HepG2 (cell line): ENCODE data around the gene JSRP1. TPM values are rescaled to one million over a fixed set of nuclear protein-coding genes. Genes with fewer than 3 reads are reported as not detected.

Source experiments
- ATAC-seq: fragments of 200-7000 bp; cut with Tn5 transposase; 3 replicates; pipeline ENCODE4 v1.9.1; 2020; ENCODE audit warnings: mild to moderate bottlenecking, moderate library complexity
- BruUV-seq: library from RNA; stranded (reverse); fragments of 400-500 nt; replicated peaks from 2 replicates; lab custom pipeline; 2021; lab: Mats Ljungman, UMichigan
- CTCF ChIA-PET: fragments of 300-600 bp; formaldehyde crosslinking; extraction: SDS; loops from one replicate; lab custom pipeline; 2021; ENCODE audit warnings: low total read pairs, inconsistent platforms, low intra/inter-chr PET ratio; lab: Yijun Ruan, JAX
- POLR2A ChIA-PET: fragments of 350-600 bp; sonication (Branson Sonifier 250); formaldehyde crosslinking; loops from one replicate; lab custom pipeline; 2020; ENCODE audit warnings: antibody characterized with exemption, inconsistent platforms; lab: Yijun Ruan, JAX
- DNase-seq: peaks from one replicate; pipeline ENCODE4 v3.0.0-alpha.2; 2015; ENCODE audit warnings: low spot score
- FAIRE-seq: peaks from 3 replicates; lab custom pipeline; 2011; peaks lifted over from hg19 to GRCh38; lab: Jason Lieb, UNC
- H2AFZ ChIP-seq: one replicate; pipeline ENCODE4 v1.6.1; 2011; ENCODE audit warnings: low read length, inconsistent platforms
- H3K27ac ChIP-seq: fragments of 300-600 bp; 3 replicates; pipeline ENCODE4 v1.8.0; 2011; ENCODE audit warnings: mixed run types, mild to moderate bottlenecking, mixed read lengths, low read length, inconsistent platforms; ENCODE audit not compliant: insufficient read depth; ENCODE audit errors: extremely low read length
- H3K27me3 ChIP-seq, 2 experiments: fragments of 200-600 bp in 1 of 2; 2 replicates in 1 of 2; 3 replicates in 1 of 2; pipeline versions ENCODE4 v1.6.0 to v1.8.0; 2011; ENCODE audit warnings: low read length in 2 of 2, mild to moderate bottlenecking in 2 of 2, moderate library complexity in 2 of 2, inconsistent platforms in 1 of 2; ENCODE audit not compliant: insufficient read depth in 2 of 2, control insufficient read depth in 1 of 2
- H3K36me3 ChIP-seq, 2 experiments: fragments of 200-600 bp in 1 of 2; replicated peaks in 1 of 2; 2 replicates in 1 of 2; 3 replicates in 1 of 2; pipeline versions ENCODE4 v1.5.1 to v1.8.0; 2011; ENCODE audit warnings: low read length in 2 of 2, inconsistent platforms in 1 of 2; ENCODE audit not compliant: insufficient read depth in 2 of 2, control insufficient read depth in 1 of 2
- H3K4me1 ChIP-seq: 2 replicates; pipeline ENCODE4 v1.5.1; 2012; ENCODE audit warnings: low read length, inconsistent platforms; ENCODE audit not compliant: insufficient read depth
- H3K4me2 ChIP-seq: 2 replicates; pipeline ENCODE4 v1.6.0; 2011; ENCODE audit warnings: low read depth, low read length, inconsistent platforms
- H3K4me3 ChIP-seq, 3 experiments: fragments of 200-600 bp in 1 of 3; sonication (generic), shearing (Covaris generic) in 1 of 3; replicated peaks in 1 of 3; 2 replicates each; pipeline ENCODE4 v1.5.1; 2011 to 2016; ENCODE audit warnings: low read length in 3 of 3, inconsistent platforms in 2 of 3, low read depth in 2 of 3, mild to moderate bottlenecking in 2 of 3, control low read depth in 1 of 3, mixed read lengths in 1 of 3; ENCODE audit not compliant: insufficient read depth in 1 of 3
- H3K79me2 ChIP-seq: one replicate; pipeline ENCODE4 v1.6.1; 2011; ENCODE audit warnings: low read length, inconsistent platforms; ENCODE audit not compliant: insufficient read depth
- H3K9ac ChIP-seq: 2 replicates; pipeline ENCODE4 v1.6.0; 2011; ENCODE audit warnings: mild to moderate bottlenecking, low read depth, low read length, inconsistent platforms; ENCODE audit not compliant: insufficient read depth
- H3K9me3 ChIP-seq: 2 replicates; pipeline ENCODE4 v1.5.1; 2012; ENCODE audit warnings: mild to moderate bottlenecking, low read length
- H4K20me1 ChIP-seq: 2 replicates; pipeline ENCODE4 v1.6.0; 2011; ENCODE audit warnings: inconsistent platforms, mild to moderate bottlenecking, low read length, moderate library complexity; ENCODE audit not compliant: insufficient read depth
- AGO1 ChIP-seq: fragments of 200-400 bp; formaldehyde crosslinking; IDR thresholded peaks from 2 replicates; pipeline ENCODE4 v1.6.1; 2017; ENCODE audit warnings: mild to moderate bottlenecking, low read depth, low read length, moderate library complexity; ENCODE audit not compliant: poor library complexity, severe bottlenecking
- BCL3 ChIP-seq: sonication (generic); formaldehyde crosslinking; IDR thresholded peaks from 2 replicates; pipeline ENCODE4 v1.5.1; 2020; ENCODE audit warnings: mild to moderate bottlenecking, missing genetic modification reagents, moderate library complexity
- KAT8 ChIP-seq: IDR thresholded peaks from 2 replicates; pipeline ENCODE4 v1.6.1; 2016; ENCODE audit warnings: missing genetic modification reagents, missing compliant biosample characterization
- NR2F6 ChIP-seq, 2 experiments: IDR thresholded peaks; 2 replicates each; pipeline ENCODE4 v1.6.1; 2016; ENCODE audit warnings: antibody characterized with exemption in 1 of 2, mild to moderate bottlenecking in 1 of 2
- POLR2A ChIP-seq, 2 experiments: IDR thresholded peaks; 2 replicates each; pipeline ENCODE4 v1.6.1; 2011; ENCODE audit warnings: low read depth in 2 of 2, low read length in 2 of 2, mild to moderate bottlenecking in 1 of 2, moderate library complexity in 1 of 2; ENCODE audit not compliant: insufficient read depth in 1 of 2
- RBM22 ChIP-seq: fragments of 200-400 bp; formaldehyde crosslinking; optimal IDR thresholded peaks from 2 replicates; pipeline ENCODE3; 2017; ENCODE audit warnings: mild to moderate bottlenecking, low read length, moderate library complexity
- SRSF9 ChIP-seq: fragments of 200-400 bp; formaldehyde crosslinking; IDR thresholded peaks from 2 replicates; pipeline ENCODE4 v1.6.1; 2018; ENCODE audit warnings: borderline replicate concordance, mild to moderate bottlenecking, low read depth, low read length; ENCODE audit not compliant: insufficient read depth, poor library complexity, severe bottlenecking
- U2AF2 ChIP-seq: fragments of 200-400 bp; formaldehyde crosslinking; IDR thresholded peaks from 2 replicates; pipeline ENCODE4 v1.6.1; 2017; ENCODE audit warnings: low read depth, mild to moderate bottlenecking, low read length
- ZBTB33 ChIP-seq: sonication (generic); formaldehyde crosslinking; IDR thresholded peaks from 2 replicates; pipeline ENCODE4 v1.4.0; 2020; ENCODE audit warnings: missing genetic modification reagents
- ZNF205 ChIP-seq: IDR thresholded peaks from 2 replicates; pipeline ENCODE4 v1.6.1; 2018; ENCODE audit warnings: missing biosample characterization, missing genetic modification reagents
- ZNF709 ChIP-seq: sonication (generic); formaldehyde crosslinking; IDR thresholded peaks from 2 replicates; pipeline ENCODE4 v1.5.0; 2020; ENCODE audit warnings: mild to moderate bottlenecking, missing genetic modification reagents
- WGBS: methylation state at CpG from one replicate; pipeline ENCODE4 v1.1.6; 2017; ENCODE audit warnings: low lambda C conversion rate; 5-methylcytosine and 5-hydroxymethylcytosine counted together
- in situ Hi-C: cut with HindIII; loops from 2 replicates; pipeline ENCODE4 v1.10.0; 2017; ENCODE audit warnings: low pct_unique_long_range_greater_than_20kb; ENCODE audit not compliant: extremely low pct_ligation_motif_present
- intact Hi-C: fragments of 100-400 bp; cut with micrococcal nuclease; formaldehyde crosslinking; loops from one replicate; pipeline ENCODE4 v1.10.0; 2022; ENCODE audit not compliant: unreplicated experiment
- polyA plus RNA-seq, 8 experiments: library from polyadenylated mRNA; depleted of rRNA in 3 of 8; stranded (reverse) in 7 of 8; unstranded in 1 of 8; fragments of >200 nt; fragmentation: Illumina TruSeq in 4 of 8; extraction: Trizol in 4 of 8; gene quantifications; 2 replicates each; pipeline versions ENCODE4 v1.2.1 to v1.2.3, GENCODE V29; 2011 to 2016; ENCODE audit warnings: low read depth in 4 of 8, missing spikeins in 1 of 8, mixed read lengths in 1 of 8; ENCODE audit not compliant: insufficient read depth in 1 of 8
- total RNA-seq, 5 experiments: library from RNA; depleted of rRNA; stranded (reverse); fragments of >200 nt; fragmentation: Illumina TruSeq; extraction: Trizol; gene quantifications; 2 replicates each; pipeline ENCODE4 v1.2.3, GENCODE V29; 2016; ENCODE audit warnings: low read depth in 1 of 5

Gene JSRP1
- total and polyA plus RNA-seq, 2 of the 13 experiments (the other 11 are each of a cell fraction or from before 2014, with no cell fraction given): 0.16 to 0.38 TPM

GRCh38 chr19:2230807-2231533, 25.2 kb downstream of the JSRP1 start (continued):
- no peak for TF ChIP-seq NR2F6 (IDR thresholded peaks at IDR 0.05)
- TF ChIP-seq NR2F6 (CRISPR knock-in tag; IDR thresholded peaks at IDR 0.05): no peak
- peak; percentile 25 to 45; a peak in 1 of 4 replicates for TF ChIP-seq POLR2A (IDR thresholded peaks at IDR 0.05; ENCODE audit: insufficient read depth in 1 of 2, low read depth in 2 of 2, low read length in 2 of 2)
- no peak for TF ChIP-seq U2AF2
- no peak for TF ChIP-seq SRSF9
- no peak for TF ChIP-seq ZNF709 (CRISPR knock-in tag)
- TF ChIP-seq AGO1: peak; percentile 63
- TF ChIP-seq BCL3 (CRISPR knock-in tag): no peak
- TF ChIP-seq RBM22: peak; percentile 5
- no peak for TF ChIP-seq ZNF205 (CRISPR knock-in tag)
- TF ChIP-seq, all 625 proteins: peak for 11

- no peak for DNase-seq
- no peak overlapping the region for H3K27ac ChIP-seq
- H3K36me3 ChIP-seq: peaks cover 28 to 45% of the 10 kb centered on the region in 2 experiments; a peak in 4 of 5 replicates
- FAIRE-seq: no peak
- no peak for ATAC-seq
- CTCF ChIA-PET: no interaction called here
- WGBS: over 99% methylated on average over 42 of the region's 43 CpGs
- no peak overlapping the region for H2AFZ ChIP-seq
- peaks cover 6% of the 10 kb centered on the region; the same call in 1 of the 2 replicates for H4K20me1 ChIP-seq
- TF ChIP-seq KAT8: no peak
- peak; percentile 55; the same call in 1 of the 2 replicates for TF ChIP-seq ZBTB33 (CRISPR knock-in tag)
- TF ChIP-seq, all 625 proteins: peak for 1
- Histone ChIP-seq H3K79me2 (peaks cover 4% of the 10 kb centered on the region), H3K9me3 (no peaks in the 10 kb centered on the region), H3K4me3 (no peak overlapping the region), H3K9ac (no peak overlapping the region), H3K4me1 (peaks cover 26% of the 10 kb centered on the region), H3K4me2 (no peak overlapping the region), H3K27me3 (no peaks in the 10 kb centered on the region)
- POLR2A ChIA-PET: interaction anchor here (0.6 kb wide), 1 partner anchor 56 kb away, joined by 3 read pairs; no protein-coding TSS in a partner anchor
- intact Hi-C loops: loop anchor here (10.0 kb wide), 2 partner anchors 75 to 85 kb away; partner anchors contain the start of gene AP3D1
- BruUV-seq: no TSS peak
- in situ Hi-C loops: loop anchor here (10.0 kb wide), 1 partner anchor 85 kb away; no protein-coding TSS in a partner anchor
Observed at GRCh38 chr19:2230033-2230531, 26.1 kb downstream of the JSRP1 start.
